D341Med (cell line): ENCODE data around the gene MZT2A.
"Not testable (repeated sequence)": the region's sequence is repeated elsewhere in the genome, so short reads cannot be mapped to it uniquely, and the experiment has no call there.

Source experiments
- DNase-seq: peaks from one replicate; pipeline ENCODE4 v3.0.0; 2012; ENCODE audit warnings: low spot score

Gene MZT2A

GRCh38 chr2:131492015-131492417 is at the start of gene MZT2A:
Gene MZT2A, minus strand, starts transcription at chr2:131492397. Its CDS starts 21 bp downstream, at chr2:131492376.
- not testable (repeated sequence) for DNase-seq

- DNase-seq = not testable (repeated sequence)
These were observed 46.7 kb upstream of the MZT2A start for GRCh38 chr2:131538856-131539255.

DNA sequence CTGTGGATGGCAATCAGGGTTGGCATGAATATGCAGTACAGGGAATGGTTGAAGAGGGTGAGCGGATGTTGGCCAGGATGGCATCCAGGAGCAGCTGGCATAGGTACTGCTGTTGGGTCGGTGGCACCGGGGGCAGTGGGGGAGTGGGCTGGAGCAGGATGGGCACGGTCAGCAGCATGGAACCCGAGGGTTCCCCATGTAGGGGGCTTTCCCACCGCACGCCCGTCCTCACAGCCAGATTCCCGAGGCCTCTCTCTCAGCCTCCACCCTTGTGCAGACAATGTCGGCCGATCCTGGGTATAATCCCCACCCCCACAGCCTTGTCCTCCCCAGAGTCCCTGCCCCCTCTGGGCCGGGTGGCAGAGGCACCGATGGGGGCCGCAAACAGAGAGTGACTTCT is 44.6 kb upstream of the MZT2A start:
- DNase-seq = not testable (repeated sequence)

DNA sequence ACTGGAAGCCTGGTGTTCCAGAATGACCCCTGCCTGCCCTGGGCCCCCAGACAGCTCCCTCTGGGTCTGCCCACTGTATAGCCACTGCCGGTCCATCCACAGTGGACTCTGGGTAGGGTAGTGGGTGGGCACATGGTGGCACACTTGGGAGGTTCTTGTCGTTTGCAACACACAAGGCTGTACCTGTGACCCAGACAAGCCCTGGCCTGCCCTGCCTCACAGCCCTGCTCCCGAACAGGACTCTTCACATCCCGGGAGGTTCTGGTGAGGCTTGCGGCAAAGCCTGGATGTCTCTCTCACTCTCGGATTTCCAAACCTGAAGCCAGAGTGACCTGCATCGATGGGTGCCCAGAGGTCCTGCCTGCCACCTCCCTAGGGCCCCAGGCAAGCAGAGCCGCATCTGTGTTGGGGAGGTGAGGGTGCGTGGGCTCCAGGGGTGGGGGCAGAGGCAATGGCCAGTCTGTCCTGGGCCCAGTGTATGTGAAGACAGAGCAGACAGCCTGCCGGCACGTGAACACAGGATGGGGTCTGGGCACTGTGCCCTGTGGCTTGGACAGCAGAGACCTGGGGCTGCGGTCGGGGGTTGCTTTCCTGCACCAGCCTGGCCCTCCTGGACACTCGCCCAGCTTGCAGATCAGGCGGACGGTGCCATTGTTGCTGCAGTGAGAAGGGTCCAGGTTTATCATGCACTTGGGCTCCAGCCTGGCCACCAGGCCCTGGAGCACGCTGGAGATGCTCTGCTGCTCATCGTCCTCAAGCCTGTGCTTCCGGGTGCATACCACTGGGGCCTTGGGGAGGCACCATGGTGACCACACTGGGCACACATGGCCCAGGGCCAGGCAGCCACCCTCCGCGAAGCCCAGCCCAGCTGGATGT is 44.0 kb upstream of the MZT2A start:
- DNase-seq = not testable (repeated sequence)

DNA sequence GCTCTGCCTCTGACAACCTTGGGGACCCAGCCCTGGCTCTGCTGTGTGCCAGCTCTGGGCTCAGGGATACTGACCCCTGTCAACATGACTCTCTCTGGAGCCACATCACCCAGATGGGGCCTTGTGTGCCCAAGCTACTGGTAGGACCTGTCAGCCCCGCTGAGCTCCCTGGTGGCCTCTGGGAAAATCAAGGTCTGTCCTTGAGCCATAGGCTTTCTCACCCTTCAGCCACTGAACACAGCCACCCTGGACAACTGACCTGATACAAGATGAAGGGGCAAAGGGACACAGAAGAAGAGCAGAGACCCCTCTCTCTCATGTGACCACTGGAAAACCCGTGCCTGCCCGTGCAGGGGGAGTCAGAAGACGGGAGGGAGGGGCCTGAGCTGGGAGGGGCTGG is 43.3 kb upstream of the MZT2A start:
- DNase-seq = no peak

DNA sequence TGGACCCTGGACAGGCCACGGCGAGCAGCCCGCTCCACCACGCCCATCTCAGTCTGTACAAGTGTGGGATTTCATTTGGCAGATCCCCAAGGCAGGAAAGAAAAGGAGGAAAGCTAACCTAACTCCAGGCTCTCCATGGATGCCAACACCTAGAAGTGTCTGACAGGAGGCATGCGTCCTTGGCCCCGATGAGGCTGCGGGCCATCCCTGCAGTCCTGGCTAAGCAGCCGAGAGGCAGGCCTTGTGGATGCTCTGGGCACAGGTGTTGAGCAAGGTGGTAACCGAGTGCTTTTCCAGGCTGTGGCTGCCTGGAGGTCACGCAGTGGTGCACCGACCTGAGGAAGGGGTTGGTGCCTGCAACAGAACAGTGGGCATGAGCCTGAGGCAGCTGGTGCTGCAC is 42.8 kb upstream of the MZT2A start:
- not testable (repeated sequence) for DNase-seq

- not testable (repeated sequence) for DNase-seq
These were observed 42.1 kb upstream of the MZT2A start for GRCh38 chr2:131534317-131534672.

- DNase-seq = not testable (repeated sequence)
These were observed 41.6 kb upstream of the MZT2A start for GRCh38 chr2:131533609-131534316.

DNA sequence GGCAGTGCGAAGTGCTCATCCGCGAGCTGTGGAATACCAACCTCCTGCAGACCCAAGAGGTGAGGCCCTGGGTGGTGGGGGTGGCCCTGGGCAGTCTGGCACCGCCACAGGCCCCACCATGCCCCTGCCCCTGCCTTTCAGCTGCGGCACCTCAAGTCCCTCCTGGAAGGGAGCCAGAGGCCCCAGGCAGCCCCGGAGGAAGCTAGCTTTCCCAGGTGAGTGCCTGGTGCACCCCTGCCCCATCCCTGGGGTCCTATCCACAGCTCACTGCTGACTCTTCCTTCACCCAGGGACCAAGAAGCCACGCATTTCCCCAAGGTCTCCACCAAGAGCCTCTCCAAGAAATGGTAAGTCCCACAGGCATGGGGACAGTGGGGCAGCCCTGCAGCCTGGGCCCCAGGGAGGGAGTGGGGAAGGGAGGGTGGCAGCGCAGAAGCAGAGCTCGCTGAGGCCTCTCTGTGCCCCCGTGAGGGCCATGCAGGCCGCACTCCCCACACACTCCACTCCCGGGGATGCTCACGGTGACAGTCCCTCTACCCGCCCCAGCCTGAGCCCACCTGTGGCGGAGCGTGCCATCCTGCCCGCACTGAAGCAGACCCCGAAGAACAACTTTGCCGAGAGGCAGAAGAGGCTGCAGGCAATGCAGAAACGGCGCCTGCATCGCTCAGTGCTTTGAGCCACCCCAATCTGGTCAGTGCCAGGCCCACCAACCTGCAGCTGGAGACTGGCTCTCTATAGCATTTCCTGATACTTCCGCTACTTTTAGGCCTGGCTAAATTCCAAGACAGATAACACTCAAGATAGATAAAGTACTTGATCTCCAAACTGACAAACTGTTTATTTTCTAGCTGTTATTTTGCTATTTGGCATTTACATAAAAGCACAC is 40.8 kb upstream of the MZT2A start:
- DNase-seq = not testable (repeated sequence)

DNA sequence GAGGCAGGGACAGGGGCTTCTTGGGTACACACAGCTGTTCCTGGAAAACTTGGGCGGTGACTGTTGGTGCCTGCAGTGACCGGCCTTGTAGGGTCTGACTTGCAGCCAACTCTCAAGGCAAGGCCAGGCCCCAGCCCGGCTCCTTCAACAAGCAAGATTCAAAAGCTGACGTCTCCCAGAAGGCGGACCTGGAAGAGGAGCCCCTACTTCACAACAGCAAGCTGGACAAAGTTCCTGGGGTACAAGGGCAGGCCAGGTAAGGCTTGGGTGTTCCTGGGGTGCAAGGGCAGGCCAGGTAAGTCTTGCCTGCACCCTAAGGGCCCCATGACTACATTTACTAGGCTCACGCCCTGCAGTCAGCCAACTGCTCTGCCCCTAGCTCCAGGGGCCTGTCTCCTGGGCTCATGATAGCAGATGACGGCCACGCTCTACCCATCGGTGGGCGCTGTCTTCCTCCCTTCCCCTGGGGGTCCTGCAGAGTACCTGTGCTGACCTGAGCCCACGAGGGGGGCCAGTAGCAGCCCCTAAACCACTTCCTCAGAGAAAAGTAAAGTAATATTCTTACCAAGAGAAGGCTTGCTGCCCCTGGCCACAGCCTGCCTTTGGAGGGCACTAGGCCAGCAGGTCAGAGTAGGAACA is 39.5 kb upstream of the MZT2A start:
- not testable (repeated sequence) for DNase-seq

DNA sequence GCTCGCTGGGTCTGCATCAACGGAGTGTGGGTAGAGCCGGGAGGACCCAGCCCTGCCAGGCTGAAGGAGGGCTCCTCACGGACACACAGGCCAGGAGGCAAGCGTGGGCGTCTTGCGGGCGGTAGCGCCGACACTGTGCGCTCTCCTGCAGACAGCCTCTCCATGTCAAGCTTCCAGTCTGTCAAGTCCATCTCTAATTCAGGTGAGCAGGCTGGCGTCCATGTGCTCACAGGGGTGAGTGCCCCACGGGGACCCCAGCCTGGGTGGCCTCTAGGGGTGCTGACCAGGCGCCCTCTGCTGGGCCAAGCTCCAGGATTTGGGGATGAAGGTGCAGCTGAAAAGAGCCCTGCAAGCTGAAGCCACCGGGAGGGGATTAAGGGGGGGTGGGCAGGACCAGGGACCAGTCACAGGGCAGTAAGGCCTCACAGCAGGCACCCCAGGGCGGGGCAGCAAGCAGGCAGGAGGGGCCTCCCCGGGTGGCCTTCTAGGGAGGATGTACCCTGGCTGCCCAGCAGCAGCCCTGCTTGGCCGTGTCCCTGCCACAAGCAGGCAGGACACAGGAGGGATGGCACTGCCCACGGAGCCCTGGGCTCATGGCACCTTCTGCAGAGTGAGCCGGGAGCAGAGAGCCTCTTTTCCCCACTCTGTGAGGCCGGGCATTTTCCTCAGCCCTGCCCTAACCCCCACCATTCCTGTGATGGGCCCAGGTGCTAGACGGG is 38.6 kb upstream of the MZT2A start:
- not testable (repeated sequence) for DNase-seq

DNA sequence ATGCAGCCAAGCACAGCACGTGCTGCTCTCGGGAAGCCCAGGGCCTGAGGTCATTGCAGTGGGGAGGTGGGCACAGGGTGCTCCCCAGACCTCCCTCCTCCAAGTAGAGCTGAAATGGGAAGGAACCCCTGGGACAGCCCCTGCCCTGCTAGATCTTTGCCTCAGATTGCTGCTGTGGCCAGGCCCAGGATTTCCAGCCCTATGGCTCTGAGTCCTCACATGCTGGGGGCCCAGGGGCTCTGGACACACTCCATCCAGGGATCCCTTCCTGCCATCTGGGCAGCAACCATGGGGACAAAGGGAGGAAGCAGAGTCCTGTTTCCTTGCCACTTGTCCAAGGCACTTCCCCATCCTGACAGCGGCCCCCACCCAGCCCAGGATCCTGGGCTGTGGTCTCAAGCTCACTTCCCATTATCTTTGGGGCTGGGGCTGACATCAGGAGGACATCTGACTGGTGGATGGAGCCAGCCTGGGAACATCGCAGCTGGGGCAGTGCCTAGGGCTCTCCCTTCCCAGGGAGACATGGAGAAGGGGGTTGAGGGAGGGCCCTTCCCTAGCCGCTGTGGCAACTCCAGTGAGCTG is 37.8 kb upstream of the MZT2A start:
- not testable (repeated sequence) for DNase-seq

DNA sequence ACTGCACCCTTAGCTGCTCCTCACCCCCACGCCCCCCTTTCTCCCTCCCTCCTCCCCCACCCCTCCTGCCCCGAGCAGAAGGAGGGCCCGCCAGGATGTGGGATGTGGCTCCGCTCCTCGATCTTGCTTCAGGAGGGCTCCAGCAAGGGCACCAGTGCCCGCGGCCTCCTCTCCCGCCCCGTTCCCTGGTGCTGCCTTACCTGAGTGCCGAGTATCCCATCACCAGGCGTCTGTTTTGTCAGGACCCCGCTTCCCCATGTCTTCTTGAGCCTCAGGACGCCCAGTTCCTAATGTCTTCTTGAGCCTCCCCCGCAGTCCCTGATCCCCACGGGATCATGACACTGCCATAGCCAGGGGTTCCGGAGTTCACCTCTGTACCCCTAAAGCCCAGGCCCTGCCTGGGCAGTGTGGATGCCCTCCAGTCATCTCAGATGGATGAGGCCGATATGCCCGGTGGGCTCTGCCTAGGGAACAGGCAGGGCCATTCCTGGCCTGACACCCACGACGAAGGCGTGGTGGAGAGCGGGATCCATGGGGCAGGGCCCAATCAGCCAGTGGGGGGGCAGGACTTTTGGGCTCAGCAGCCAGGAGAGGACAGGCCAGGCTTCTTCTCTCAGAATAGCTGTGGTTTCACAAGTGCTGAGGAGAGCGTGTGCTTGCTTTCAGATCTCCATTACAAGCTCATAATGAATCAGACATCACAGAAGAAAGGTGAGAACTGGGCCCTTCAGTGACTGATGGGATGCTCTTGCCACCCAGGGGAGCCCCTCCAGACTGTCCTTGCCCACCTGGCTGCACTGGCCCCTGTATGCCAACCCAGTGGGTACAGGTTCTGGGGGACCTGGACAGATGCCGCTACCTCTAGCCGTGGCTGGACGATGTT is 37.0 kb upstream of the MZT2A start:
- DNase-seq = not testable (repeated sequence)

DNA sequence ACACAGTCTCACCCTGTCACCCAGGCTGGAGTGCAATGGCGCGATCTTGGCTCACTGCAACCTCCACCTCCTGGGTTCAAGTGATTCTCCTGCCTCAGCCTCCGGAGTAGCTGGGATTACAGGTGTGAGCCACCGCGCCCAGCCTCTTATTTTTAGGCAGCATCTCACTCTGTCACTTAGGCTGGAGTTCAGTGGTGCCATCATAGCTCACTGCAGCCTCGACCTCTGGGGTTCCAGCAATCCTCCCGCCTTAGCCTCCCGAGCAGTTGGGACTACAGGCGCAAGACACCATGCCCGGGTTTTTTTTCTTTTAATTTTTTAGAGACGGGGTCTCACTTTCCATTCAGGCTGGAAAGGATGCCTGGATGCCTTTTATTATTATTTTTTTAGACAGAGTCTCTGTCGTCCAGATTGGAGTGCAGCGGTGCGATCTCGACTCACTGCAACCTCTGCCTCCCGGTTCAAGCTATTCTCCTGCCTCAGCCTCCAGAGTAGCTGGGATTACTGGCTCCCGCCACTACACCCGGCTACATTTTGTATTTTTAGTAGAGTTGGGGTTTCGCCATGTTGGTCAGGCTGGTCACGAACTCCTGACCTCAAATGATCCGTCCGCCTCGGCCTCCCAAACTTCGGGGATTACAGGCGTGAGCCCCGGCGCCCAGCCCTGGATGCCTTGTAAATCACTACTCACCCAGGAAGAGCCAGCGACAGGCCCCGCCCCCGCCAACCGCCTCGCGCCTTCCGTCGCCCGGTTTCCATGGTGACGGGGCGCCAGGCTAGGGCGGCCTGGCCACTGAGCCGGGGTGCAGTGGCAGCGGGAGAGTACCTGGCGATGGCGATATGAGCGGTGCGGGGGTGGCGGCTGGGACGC is 35.2 kb upstream of the MZT2A start, which contains the start of gene CCDC74A:
Gene CCDC74A, plus strand, starts transcription at position 758 of the 871 bp plus-strand sequence. Its CDS starts 83 bp downstream, at position 841.
- DNase-seq = not testable (repeated sequence)

DNA sequence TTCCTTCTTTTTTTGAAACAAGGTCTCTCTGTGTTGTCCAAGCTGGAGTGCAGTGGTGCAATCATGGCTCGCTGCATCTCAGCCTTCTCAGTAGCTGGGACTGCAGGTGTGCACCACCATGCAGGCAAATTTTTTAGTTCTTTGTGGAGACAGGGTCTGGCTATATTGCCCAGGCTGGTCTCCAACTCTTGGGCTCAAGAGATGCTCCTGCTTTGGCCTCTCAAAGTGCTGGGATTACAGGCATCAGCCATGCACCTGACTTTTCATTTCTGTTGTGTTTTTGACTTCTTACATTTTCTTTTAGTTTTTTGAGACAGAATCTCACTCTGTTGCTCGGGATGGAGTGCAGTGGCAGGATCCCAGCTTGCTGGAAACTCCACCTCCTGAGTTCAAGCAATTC is 33.1 kb upstream of the MZT2A start:
- DNase-seq = not testable (repeated sequence)

- no peak for DNase-seq
These were observed 30.0 kb upstream of the MZT2A start for GRCh38 chr2:131521961-131522781.

DNA sequence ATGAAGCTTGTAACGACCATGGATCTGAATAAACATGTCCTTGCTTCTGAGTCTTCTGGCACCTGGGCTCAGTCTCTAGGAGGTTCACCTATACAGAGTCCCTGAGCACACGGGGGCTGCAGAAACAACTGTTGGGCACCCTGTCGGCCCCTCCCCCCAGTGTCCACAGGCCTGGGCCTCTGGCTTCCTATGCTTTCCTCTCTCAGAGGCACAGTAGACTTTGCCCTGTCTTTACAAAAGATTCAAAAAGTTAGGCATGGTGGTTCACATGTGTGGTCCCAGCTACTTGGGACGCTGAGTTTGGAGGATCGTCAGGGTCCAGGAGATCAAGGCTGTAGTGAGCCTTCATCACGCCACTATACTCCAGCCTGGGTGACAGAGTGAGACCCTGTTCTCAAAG is 29.3 kb upstream of the MZT2A start:
- not testable (repeated sequence) for DNase-seq

- no peak for DNase-seq
These were observed 28.3 kb upstream of the MZT2A start for GRCh38 chr2:131520526-131520925.
